ENCODE results near the gene FAM107A.

GRCh38 chr3:58529516-58530353 lies 47.5 kb downstream of the FAM107A start:
- TF ChIP-seq CTCF (IDR thresholded peaks at IDR 0.05) = no peak
- no peak for TF ChIP-seq POLR2A (IDR thresholded peaks at IDR 0.05)

Data from thyroid gland (tissue), 4 donors.